Fibroblast of lung (primary cell): ENCODE results near the gene SPOCK3. TPM values are rescaled to one million over a fixed set of nuclear protein-coding genes. Genes with fewer than 3 reads are reported as not detected.
"Not testable (repeated sequence)": the region's sequence is repeated elsewhere in the genome, so short reads cannot be mapped to it uniquely, and the experiment has no call there.

Source experiments
- DNase-seq, 2 donors: peaks; one replicate each; pipeline versions ENCODE4 v3.0.0 to v3.0.0-alpha.2; 2010; ENCODE audit warnings: low read depth in 2 of 2
- H2AFZ ChIP-seq: 2 replicates; pipeline ENCODE4 v1.5.1; 2012; ENCODE audit warnings: low read length, control low read depth, inconsistent platforms
- H3K27ac ChIP-seq: 2 replicates; pipeline ENCODE4 v1.5.1; 2011; ENCODE audit warnings: low read length, control low read depth; ENCODE audit not compliant: insufficient read depth
- H3K27me3 ChIP-seq: 2 replicates; pipeline ENCODE4 v1.5.1; 2011; ENCODE audit warnings: mild to moderate bottlenecking, low read length; ENCODE audit not compliant: control insufficient read depth, insufficient read depth
- H3K36me3 ChIP-seq: 2 replicates; pipeline ENCODE4 v1.5.1; 2011; ENCODE audit warnings: low read length; ENCODE audit not compliant: control insufficient read depth, insufficient read depth
- H3K4me1 ChIP-seq: 2 replicates; pipeline ENCODE4 v1.5.1; 2011; ENCODE audit warnings: low read length; ENCODE audit not compliant: control insufficient read depth, insufficient read depth; ENCODE audit errors: extremely low read depth
- H3K4me2 ChIP-seq: 2 replicates; pipeline ENCODE4 v1.5.1; 2011; ENCODE audit warnings: low read length, control low read depth; ENCODE audit not compliant: insufficient read depth; ENCODE audit errors: extremely low read depth
- H3K4me3 ChIP-seq, 4 experiments: fragments of 200-600 bp in 1 of 4; sonication (generic) in 1 of 4; replicated peaks in 1 of 4; 2 replicates each; pipeline ENCODE4 v1.5.1; 2011 to 2016; ENCODE audit warnings: low read length in 4 of 4, low read depth in 3 of 4, mild to moderate bottlenecking in 3 of 4, control low read depth in 2 of 4, inconsistent platforms in 1 of 4, mixed read lengths in 1 of 4; ENCODE audit not compliant: insufficient read depth in 1 of 4; ENCODE audit errors: control extremely low read depth in 1 of 4
- H3K79me2 ChIP-seq: 2 replicates; pipeline ENCODE4 v1.5.1; 2012; ENCODE audit warnings: mild to moderate bottlenecking, low read length, inconsistent platforms; ENCODE audit not compliant: control insufficient read depth, insufficient read depth
- H3K9ac ChIP-seq: 2 replicates; pipeline ENCODE4 v1.5.1; 2011; ENCODE audit warnings: mild to moderate bottlenecking, low read length, control low read depth; ENCODE audit not compliant: insufficient read depth
- H3K9me3 ChIP-seq: 2 replicates; pipeline ENCODE4 v1.5.1; 2012; ENCODE audit warnings: low read depth, low read length; ENCODE audit not compliant: control insufficient read depth, insufficient read depth
- H4K20me1 ChIP-seq: 2 replicates; pipeline ENCODE4 v1.5.1; 2011; ENCODE audit warnings: low read length; ENCODE audit not compliant: control insufficient read depth, insufficient read depth; ENCODE audit errors: extremely low read depth
- EZH2 ChIP-seq: IDR thresholded peaks from 2 replicates; pipeline ENCODE4 v1.5.1; 2012; ENCODE audit warnings: low read length, control low read depth, mild to moderate bottlenecking; ENCODE audit errors: missing control alignments
- polyA plus RNA-seq, 2 donors: library from polyadenylated mRNA; depleted of rRNA in 1 of 2; stranded (reverse) in 1 of 2; unstranded in 1 of 2; fragments of >200 nt; gene quantifications; 2 replicates each; pipeline ENCODE4 v1.2.1, GENCODE V29; 2011 to 2012; ENCODE audit warnings: missing spikeins in 1 of 2
- total RNA-seq: library from RNA; depleted of rRNA; stranded (reverse); fragments of >200 nt; gene quantifications from 2 replicates; pipeline ENCODE4 v1.2.1, GENCODE V29; 2014
- TF ChIP-seq, protein P1 (sequence below), 2 donors: IDR thresholded peaks in 1 of 2; conservative IDR thresholded peaks in 1 of 2; 1 replicate in 1 of 2; 2 replicates in 1 of 2; pipeline ENCODE4 v1.5.1; 2011 to 2012; ENCODE audit warnings: low read length in 2 of 2, control low read depth in 1 of 2, inconsistent platforms in 1 of 2, low read depth in 1 of 2, mild to moderate bottlenecking in 1 of 2

Gene SPOCK3
- total and polyA plus RNA-seq, 2 donors (not counting 1 experiment from before 2014, with no cell fraction given): under 0.01 to 0.08 TPM

DNA sequence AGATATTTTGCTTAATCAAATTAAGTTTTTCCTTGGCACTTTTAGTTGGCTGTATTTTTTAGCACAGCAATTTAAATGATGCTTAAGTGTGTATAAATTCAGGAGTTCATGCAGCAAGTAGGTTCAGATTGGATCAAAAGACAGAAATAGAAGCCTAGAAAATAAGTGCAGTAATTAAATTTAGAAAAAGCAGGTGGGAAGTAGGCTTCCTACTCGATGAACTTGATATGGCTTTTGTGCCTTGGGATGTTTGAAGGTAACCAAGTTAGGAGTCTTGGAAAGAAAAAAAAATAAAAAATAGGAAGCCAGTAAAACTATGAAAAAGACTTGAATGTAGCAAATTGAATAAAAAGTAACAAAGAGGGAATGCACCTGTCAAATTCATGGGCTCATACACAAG lies 372.3 kb downstream of the SPOCK3 start:
- no peak overlapping the region for H2AFZ ChIP-seq
- no peaks in the 10 kb centered on the region for H3K9me3 ChIP-seq
- no peak overlapping the region for H3K9ac ChIP-seq
- H3K4me3 ChIP-seq: no peak overlapping the region
- no peak for TF ChIP-seq EZH2
- TF ChIP-seq, protein P1, sequence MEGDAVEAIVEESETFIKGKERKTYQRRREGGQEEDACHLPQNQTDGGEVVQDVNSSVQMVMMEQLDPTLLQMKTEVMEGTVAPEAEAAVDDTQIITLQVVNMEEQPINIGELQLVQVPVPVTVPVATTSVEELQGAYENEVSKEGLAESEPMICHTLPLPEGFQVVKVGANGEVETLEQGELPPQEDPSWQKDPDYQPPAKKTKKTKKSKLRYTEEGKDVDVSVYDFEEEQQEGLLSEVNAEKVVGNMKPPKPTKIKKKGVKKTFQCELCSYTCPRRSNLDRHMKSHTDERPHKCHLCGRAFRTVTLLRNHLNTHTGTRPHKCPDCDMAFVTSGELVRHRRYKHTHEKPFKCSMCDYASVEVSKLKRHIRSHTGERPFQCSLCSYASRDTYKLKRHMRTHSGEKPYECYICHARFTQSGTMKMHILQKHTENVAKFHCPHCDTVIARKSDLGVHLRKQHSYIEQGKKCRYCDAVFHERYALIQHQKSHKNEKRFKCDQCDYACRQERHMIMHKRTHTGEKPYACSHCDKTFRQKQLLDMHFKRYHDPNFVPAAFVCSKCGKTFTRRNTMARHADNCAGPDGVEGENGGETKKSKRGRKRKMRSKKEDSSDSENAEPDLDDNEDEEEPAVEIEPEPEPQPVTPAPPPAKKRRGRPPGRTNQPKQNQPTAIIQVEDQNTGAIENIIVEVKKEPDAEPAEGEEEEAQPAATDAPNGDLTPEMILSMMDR (conservative IDR thresholded peaks at IDR 0.05 in 1 of 2, IDR thresholded peaks at IDR 0.05 in 1 of 2; ENCODE audit: low read depth in 1 of 2, low read length in 2 of 2): no peak
- no peaks in the 10 kb centered on the region for H3K4me1 ChIP-seq
- H3K4me2 ChIP-seq: no peak overlapping the region
- no peaks in the 10 kb centered on the region for H3K79me2 ChIP-seq
- no peak overlapping the region for H3K27ac ChIP-seq
- DNase-seq: no peak
- H4K20me1 ChIP-seq: no peaks in the 10 kb centered on the region
- H3K36me3 ChIP-seq: no peaks in the 10 kb centered on the region
- H3K27me3 ChIP-seq: no peaks in the 10 kb centered on the region

DNA sequence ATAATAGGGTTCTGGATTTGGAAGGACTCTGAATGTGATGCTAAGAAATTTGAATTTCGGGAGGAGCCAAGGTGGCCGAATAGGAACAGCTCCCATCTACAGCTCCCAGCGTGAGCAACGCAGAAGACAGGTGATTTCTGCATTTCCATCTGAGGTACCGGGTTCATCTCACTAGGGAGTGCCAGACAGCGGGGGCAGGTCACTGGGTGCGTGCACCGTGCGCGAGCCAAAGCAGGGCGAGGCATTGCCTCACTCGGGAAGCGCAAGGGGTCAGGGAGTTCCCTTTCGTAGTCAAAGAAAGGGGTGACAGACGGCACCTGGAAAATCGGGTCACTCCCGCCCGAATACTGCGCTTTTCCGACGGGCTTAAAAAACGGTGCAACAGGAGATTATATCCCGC lies 383.9 kb downstream of the SPOCK3 start:
- not testable (repeated sequence) for H3K27me3 ChIP-seq, H4K20me1 ChIP-seq, H3K9ac ChIP-seq, H3K9me3 ChIP-seq, H2AFZ ChIP-seq, H3K27ac ChIP-seq, H3K36me3 ChIP-seq, H3K4me2 ChIP-seq, DNase-seq, H3K4me3 ChIP-seq, H3K4me1 ChIP-seq, H3K79me2 ChIP-seq

DNA sequence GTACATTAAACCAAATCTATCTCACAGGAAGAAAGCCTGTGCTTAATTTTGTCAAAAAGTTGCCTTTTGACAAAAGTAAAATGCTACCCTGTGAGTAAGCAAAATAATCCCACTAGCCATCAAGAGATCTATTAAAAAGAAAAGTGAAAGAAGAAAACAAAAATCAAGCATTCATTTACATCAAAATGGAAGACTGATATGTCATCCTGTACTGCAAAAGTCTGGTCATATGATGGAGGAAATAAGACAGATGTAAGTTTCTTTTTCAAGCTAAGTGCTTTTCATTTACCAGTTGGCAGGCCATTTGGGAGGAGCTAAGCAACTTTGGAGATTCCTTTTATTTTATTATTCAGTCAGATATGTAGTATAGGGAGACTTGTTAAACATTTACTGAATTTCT lies 387.4 kb downstream of the SPOCK3 start:
- Histone ChIP-seq H3K9me3 (no peaks in the 10 kb centered on the region), H4K20me1 (no peaks in the 10 kb centered on the region), H3K27ac (no peak overlapping the region), H3K79me2 (no peaks in the 10 kb centered on the region), H3K9ac (no peak overlapping the region), H3K27me3 (no peaks in the 10 kb centered on the region), H3K4me2 (no peak overlapping the region), H3K4me3 (no peak overlapping the region), H2AFZ (no peak overlapping the region), H3K36me3 (no peaks in the 10 kb centered on the region), H3K4me1 (no peaks in the 10 kb centered on the region)
- no peak for DNase-seq
- TF ChIP-seq, protein P1 (conservative IDR thresholded peaks at IDR 0.05 in 1 of 2, IDR thresholded peaks at IDR 0.05 in 1 of 2; ENCODE audit: low read depth in 1 of 2, low read length in 2 of 2): no peak
